HEK293 (cell line): ENCODE data around the gene CA10.

Experiments
- CTCF ChIA-PET: fragments of 350-600 bp; formaldehyde crosslinking; extraction: SDS; loops from one replicate; lab custom pipeline; 2021; ENCODE audit warnings: antibody characterized with exemption; lab: Yijun Ruan, JAX
- POLR2A ChIA-PET: fragments of 300-600 bp; formaldehyde crosslinking; extraction: SDS; loops from one replicate; lab custom pipeline; 2020; ENCODE audit warnings: antibody characterized with exemption, inconsistent platforms; lab: Yijun Ruan, JAX
- H3K27ac ChIP-seq: fragments of 200-500 bp; sonication (Bioruptor generic); 2 replicates; pipeline ENCODE4 v1.5.1; 2014; ENCODE audit warnings: low read depth, low read length, control low read depth, inconsistent platforms; ENCODE audit errors: extremely low read depth
- H3K36me3 ChIP-seq, 2 experiments: fragments of 200-500 bp in 1 of 2; sonication (Bioruptor generic) in 1 of 2; 1 replicate in 1 of 2; 2 replicates in 1 of 2; pipeline ENCODE4 v1.5.1; 2014 to 2017; ENCODE audit warnings: inconsistent platforms in 2 of 2, low read length in 2 of 2; ENCODE audit not compliant: control insufficient read depth in 2 of 2, insufficient read depth in 1 of 2
- H3K4me1 ChIP-seq: fragments of 200-500 bp; sonication (Bioruptor generic); 2 replicates; pipeline ENCODE4 v1.5.1; 2014; ENCODE audit warnings: mild to moderate bottlenecking, low read length, inconsistent platforms; ENCODE audit not compliant: control insufficient read depth, insufficient read depth
- H3K4me3 ChIP-seq: 2 replicates; pipeline ENCODE4 v1.5.1; 2011; ENCODE audit warnings: low read depth, mild to moderate bottlenecking, control low read depth, low read length, moderate library complexity
- H3K9me3 ChIP-seq: fragments of 200-500 bp; sonication (Bioruptor generic); 2 replicates; pipeline ENCODE4 v1.5.1; 2014; ENCODE audit warnings: low read depth, low read length, inconsistent platforms; ENCODE audit not compliant: control insufficient read depth, insufficient read depth
- GLIS1 ChIP-seq: fragments of 450-650 bp; formaldehyde crosslinking; IDR thresholded peaks from 2 replicates; pipeline ENCODE4 v1.5.1; 2016; ENCODE audit warnings: missing biosample characterization, missing genetic modification characterization
- HIC1 ChIP-seq: fragments of 450-650 bp; formaldehyde crosslinking; IDR thresholded peaks from 2 replicates; pipeline ENCODE4 v1.5.1; 2016; ENCODE audit warnings: missing biosample characterization, missing genetic modification characterization
- HOXC10 ChIP-seq: sonication (generic); formaldehyde crosslinking; IDR thresholded peaks from 2 replicates; pipeline ENCODE4 v1.8.1; 2023; ENCODE audit warnings: mild to moderate bottlenecking, missing genetic modification reagents
- ZFP3 ChIP-seq: fragments of 450-650 bp; formaldehyde crosslinking; IDR thresholded peaks from 2 replicates; pipeline ENCODE4 v1.5.1; 2016; ENCODE audit warnings: low read depth, missing biosample characterization, missing genetic modification characterization
- ZIC2 ChIP-seq: fragments of 450-650 bp; formaldehyde crosslinking; IDR thresholded peaks from 2 replicates; pipeline ENCODE4 v1.5.1; 2016; ENCODE audit warnings: missing biosample characterization, missing genetic modification characterization
- ZNF138 ChIP-seq: fragments of 450-650 bp; formaldehyde crosslinking; IDR thresholded peaks from 2 replicates; pipeline ENCODE4 v1.5.1; 2016; ENCODE audit warnings: missing biosample characterization, missing genetic modification characterization, borderline replicate concordance
- ZNF146 ChIP-seq: fragments of 450-650 bp; formaldehyde crosslinking; IDR thresholded peaks from 2 replicates; pipeline ENCODE4 v1.5.1; 2016; ENCODE audit warnings: missing biosample characterization, missing genetic modification characterization
- ZNF155 ChIP-seq: fragments of 450-650 bp; formaldehyde crosslinking; IDR thresholded peaks from 2 replicates; pipeline ENCODE4 v1.5.1; 2016; ENCODE audit warnings: missing biosample characterization, missing genetic modification characterization
- ZNF311 ChIP-seq: fragments of 450-650 bp; formaldehyde crosslinking; IDR thresholded peaks from 2 replicates; pipeline ENCODE4 v1.5.1; 2017; ENCODE audit warnings: missing biosample characterization, missing genetic modification characterization, borderline replicate concordance
- ZNF544 ChIP-seq: fragments of 450-650 bp; formaldehyde crosslinking; IDR thresholded peaks from 2 replicates; pipeline ENCODE4 v1.5.0; 2017; ENCODE audit warnings: missing biosample characterization, missing genetic modification characterization
- ZNF560 ChIP-seq: fragments of 450-650 bp; formaldehyde crosslinking; IDR thresholded peaks from 2 replicates; pipeline ENCODE4 v1.5.1; 2017; ENCODE audit warnings: missing biosample characterization, missing genetic modification characterization, borderline replicate concordance
- TF ChIP-seq, protein P1 (sequence below): fragments of 450-650 bp; formaldehyde crosslinking; IDR thresholded peaks from 2 replicates; pipeline ENCODE4 v1.5.1; 2016; ENCODE audit warnings: missing biosample characterization, missing genetic modification characterization, borderline replicate concordance
- TF ChIP-seq, protein P2 (sequence below): fragments of 450-650 bp; formaldehyde crosslinking; IDR thresholded peaks from 2 replicates; pipeline ENCODE4 v1.5.1; 2016; ENCODE audit warnings: missing biosample characterization, missing genetic modification characterization
- TF ChIP-seq, protein P3 (sequence below): fragments of 450-650 bp; formaldehyde crosslinking; conservative IDR thresholded peaks from 2 replicates; pipeline ENCODE4 v1.5.1; 2016; ENCODE audit warnings: low read depth, missing biosample characterization, missing genetic modification characterization

Gene CA10

GRCh38 chr17:51739245-51739886, 419.1 kb downstream of the CA10 start (continued):
- TF ChIP-seq, protein P1, sequence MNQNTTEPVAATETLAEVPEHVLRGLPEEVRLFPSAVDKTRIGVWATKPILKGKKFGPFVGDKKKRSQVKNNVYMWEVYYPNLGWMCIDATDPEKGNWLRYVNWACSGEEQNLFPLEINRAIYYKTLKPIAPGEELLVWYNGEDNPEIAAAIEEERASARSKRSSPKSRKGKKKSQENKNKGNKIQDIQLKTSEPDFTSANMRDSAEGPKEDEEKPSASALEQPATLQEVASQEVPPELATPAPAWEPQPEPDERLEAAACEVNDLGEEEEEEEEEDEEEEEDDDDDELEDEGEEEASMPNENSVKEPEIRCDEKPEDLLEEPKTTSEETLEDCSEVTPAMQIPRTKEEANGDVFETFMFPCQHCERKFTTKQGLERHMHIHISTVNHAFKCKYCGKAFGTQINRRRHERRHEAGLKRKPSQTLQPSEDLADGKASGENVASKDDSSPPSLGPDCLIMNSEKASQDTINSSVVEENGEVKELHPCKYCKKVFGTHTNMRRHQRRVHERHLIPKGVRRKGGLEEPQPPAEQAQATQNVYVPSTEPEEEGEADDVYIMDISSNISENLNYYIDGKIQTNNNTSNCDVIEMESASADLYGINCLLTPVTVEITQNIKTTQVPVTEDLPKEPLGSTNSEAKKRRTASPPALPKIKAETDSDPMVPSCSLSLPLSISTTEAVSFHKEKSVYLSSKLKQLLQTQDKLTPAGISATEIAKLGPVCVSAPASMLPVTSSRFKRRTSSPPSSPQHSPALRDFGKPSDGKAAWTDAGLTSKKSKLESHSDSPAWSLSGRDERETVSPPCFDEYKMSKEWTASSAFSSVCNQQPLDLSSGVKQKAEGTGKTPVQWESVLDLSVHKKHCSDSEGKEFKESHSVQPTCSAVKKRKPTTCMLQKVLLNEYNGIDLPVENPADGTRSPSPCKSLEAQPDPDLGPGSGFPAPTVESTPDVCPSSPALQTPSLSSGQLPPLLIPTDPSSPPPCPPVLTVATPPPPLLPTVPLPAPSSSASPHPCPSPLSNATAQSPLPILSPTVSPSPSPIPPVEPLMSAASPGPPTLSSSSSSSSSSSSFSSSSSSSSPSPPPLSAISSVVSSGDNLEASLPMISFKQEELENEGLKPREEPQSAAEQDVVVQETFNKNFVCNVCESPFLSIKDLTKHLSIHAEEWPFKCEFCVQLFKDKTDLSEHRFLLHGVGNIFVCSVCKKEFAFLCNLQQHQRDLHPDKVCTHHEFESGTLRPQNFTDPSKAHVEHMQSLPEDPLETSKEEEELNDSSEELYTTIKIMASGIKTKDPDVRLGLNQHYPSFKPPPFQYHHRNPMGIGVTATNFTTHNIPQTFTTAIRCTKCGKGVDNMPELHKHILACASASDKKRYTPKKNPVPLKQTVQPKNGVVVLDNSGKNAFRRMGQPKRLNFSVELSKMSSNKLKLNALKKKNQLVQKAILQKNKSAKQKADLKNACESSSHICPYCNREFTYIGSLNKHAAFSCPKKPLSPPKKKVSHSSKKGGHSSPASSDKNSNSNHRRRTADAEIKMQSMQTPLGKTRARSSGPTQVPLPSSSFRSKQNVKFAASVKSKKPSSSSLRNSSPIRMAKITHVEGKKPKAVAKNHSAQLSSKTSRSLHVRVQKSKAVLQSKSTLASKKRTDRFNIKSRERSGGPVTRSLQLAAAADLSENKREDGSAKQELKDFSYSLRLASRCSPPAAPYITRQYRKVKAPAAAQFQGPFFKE: no peak
- no peak for TF ChIP-seq ZNF560

DNA sequence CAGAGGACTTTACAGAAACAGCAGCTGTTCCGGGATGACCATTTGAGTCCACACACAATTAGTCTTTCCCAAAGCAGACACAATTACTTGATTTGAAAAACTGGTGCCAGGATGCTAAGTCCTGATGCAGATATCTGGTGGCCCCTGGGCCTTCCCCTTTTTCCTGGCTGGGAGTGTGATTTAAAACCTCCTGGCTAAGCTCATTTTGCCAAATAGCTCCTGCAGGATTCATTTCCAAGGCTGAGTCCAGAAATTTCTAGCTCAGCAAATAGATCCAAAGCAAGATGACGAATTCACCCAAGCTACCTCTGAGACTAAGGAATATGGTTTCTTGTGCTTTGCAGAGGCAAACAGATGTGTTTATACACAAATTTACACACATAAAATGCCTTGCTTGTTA, 422.2 kb downstream of the CA10 start:
- Histone ChIP-seq H3K36me3 (no peaks in the 10 kb centered on the region), H3K4me1 (peaks cover 20% of the 10 kb centered on the region), H3K4me3 (no peak overlapping the region), H3K9me3 (no peaks in the 10 kb centered on the region), H3K27ac (no peak overlapping the region)
- CTCF ChIA-PET: interaction anchor here (0.7 to 1.3 kb wide), 5 partner anchors 11 to 509 kb away, joined by 3 to 4 read pairs (median 3); no protein-coding TSS in a partner anchor
- POLR2A ChIA-PET: no interaction called here
- no peak for TF ChIP-seq HOXC10 (CRISPR knock-in tag)
- no peak for TF ChIP-seq ZFP3
- no peak for TF ChIP-seq HIC1 (tag by site-specific recombination)
- TF ChIP-seq ZNF311 (tag by site-specific recombination): no peak
- TF ChIP-seq ZNF155 (tag by site-specific recombination): no peak
- TF ChIP-seq GLIS1 (tag by site-specific recombination): no peak
- TF ChIP-seq, protein P2, sequence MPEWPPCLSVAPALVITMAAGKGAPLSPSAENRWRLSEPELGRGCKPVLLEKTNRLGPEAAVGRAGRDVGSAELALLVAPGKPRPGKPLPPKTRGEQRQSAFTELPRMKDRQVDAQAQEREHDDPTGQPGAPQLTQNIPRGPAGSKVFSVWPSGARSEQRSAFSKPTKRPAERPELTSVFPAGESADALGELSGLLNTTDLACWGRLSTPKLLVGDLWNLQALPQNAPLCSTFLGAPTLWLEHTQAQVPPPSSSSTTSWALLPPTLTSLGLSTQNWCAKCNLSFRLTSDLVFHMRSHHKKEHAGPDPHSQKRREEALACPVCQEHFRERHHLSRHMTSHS (tag by site-specific recombination): no peak
- TF ChIP-seq, all 188 proteins: peak for 0

DNA sequence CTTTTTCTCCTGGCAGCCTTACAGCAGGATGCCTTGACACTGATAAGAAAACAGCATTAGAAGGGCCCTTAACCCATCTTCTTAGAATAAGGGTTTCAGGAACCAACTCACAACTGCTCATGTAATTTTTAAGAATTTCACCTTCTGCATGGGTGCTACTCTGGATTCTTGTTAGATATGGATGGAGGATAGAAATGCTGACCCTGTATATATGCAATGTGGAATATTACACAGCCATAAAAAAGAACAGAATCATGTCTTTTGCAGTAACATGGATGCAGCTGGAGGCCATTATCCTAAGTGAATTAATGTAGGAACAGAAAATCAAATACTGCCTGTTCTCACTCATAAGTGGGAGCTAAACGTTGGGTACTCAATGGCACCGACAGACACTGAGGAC, 423.5 kb downstream of the CA10 start:
- POLR2A ChIA-PET: no interaction called here
- no peak overlapping the region for H3K4me3 ChIP-seq
- no peaks in the 10 kb centered on the region for H3K36me3 ChIP-seq
- no peaks in the 10 kb centered on the region for H3K9me3 ChIP-seq
- TF ChIP-seq ZIC2 (tag by site-specific recombination) (no peak), ZNF138 (tag by site-specific recombination) (no peak), ZNF155 (tag by site-specific recombination) (no peak), ZNF544 (tag by site-specific recombination) (no peak), ZNF146 (tag by site-specific recombination) (peak; percentile 48)
- TF ChIP-seq, protein P3, sequence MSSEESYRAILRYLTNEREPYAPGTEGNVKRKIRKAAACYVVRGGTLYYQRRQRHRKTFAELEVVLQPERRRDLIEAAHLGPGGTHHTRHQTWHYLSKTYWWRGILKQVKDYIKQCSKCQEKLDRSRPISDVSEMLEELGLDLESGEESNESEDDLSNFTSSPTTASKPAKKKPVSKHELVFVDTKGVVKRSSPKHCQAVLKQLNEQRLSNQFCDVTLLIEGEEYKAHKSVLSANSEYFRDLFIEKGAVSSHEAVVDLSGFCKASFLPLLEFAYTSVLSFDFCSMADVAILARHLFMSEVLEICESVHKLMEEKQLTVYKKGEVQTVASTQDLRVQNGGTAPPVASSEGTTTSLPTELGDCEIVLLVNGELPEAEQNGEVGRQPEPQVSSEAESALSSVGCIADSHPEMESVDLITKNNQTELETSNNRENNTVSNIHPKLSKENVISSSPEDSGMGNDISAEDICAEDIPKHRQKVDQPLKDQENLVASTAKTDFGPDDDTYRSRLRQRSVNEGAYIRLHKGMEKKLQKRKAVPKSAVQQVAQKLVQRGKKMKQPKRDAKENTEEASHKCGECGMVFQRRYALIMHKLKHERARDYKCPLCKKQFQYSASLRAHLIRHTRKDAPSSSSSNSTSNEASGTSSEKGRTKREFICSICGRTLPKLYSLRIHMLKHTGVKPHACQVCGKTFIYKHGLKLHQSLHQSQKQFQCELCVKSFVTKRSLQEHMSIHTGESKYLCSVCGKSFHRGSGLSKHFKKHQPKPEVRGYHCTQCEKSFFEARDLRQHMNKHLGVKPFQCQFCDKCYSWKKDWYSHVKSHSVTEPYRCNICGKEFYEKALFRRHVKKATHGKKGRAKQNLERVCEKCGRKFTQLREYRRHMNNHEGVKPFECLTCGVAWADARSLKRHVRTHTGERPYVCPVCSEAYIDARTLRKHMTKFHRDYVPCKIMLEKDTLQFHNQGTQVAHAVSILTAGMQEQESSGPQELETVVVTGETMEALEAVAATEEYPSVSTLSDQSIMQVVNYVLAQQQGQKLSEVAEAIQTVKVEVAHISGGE (tag by site-specific recombination): no peak
- TF ChIP-seq, all 188 proteins: peak for 1
- peaks cover 14% of the 10 kb centered on the region for H3K4me1 ChIP-seq
- CTCF ChIA-PET: interaction anchor here (0.9 to 4.2 kb wide), 5 partner anchors 13 to 151 kb away, joined by 3 to 21 read pairs (median 5); no protein-coding TSS in a partner anchor
- H3K27ac ChIP-seq: no peak overlapping the region
